ENCODE results near the gene ASCC1. TPM values are rescaled to one million over a fixed set of nuclear protein-coding genes. Genes with fewer than 3 reads are reported as not detected.

ASCC1 gene
- total RNA-seq, 1 donor from 2014 or later = 38.5 TPM

DNA sequence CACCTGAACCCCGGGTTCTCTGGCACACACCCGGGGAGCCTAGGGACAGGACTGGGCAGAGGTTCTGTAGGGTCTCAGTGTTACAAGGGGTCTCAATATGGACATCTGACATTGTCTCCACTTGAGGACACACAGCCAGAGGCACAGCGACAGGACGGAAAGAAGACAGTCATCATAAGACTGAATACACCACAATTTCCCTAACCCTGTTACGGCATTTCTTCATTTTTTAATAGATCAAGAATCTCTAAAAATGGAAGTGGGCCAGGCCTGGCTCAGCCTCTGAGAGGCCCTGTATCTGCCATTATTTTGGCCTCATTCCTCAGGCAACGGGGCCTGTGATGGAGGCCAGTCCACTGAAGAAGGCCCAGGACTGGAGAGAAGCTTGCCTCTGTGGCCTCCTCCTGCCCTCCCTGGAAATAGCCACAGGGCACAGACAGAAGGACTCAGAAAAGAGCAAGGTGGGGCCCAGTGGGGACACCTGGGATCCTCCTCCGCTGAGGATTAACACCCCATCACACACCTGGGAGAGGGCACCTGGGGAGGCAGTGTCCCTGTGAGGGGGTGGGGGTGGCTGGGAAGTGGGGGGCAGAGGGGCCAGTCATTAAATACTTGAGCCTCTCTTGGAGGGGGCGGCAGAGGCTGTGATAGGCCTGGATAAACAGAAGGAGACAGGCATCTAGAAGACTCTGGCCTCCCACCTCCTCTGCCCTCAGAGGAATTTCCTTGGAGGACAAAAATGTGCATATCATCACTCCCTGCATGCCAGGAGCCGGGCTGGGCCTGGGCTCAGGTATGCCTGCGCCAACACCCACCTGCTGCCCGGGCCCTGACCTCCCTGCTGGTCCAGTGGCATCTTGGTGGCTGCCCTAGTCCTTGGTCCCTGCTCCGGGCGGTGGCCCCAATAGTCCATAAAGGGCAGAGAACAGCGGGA, 135.8 kb downstream of the ASCC1 start:
- Histone ChIP-seq H3K9me3 (no peaks in the 10 kb centered on the region), H3K4me1 (no peaks in the 10 kb centered on the region), H3K27me3 (no peaks in the 10 kb centered on the region), H3K36me3 (no peaks in the 10 kb centered on the region), H3K27ac (no peak overlapping the region), H3K4me3 (no peak overlapping the region)
- DNase-seq (ENCODE audit: extremely low spot score in 2 of 2) = no peak
- no peak for TF ChIP-seq POLR2A (IDR thresholded peaks at IDR 0.05)
- no peak for TF ChIP-seq POLR2AphosphoS5 (IDR thresholded peaks at IDR 0.05; ENCODE audit: insufficient read depth in 1 of 2, low read depth in 1 of 2)
- TF ChIP-seq, protein P1, sequence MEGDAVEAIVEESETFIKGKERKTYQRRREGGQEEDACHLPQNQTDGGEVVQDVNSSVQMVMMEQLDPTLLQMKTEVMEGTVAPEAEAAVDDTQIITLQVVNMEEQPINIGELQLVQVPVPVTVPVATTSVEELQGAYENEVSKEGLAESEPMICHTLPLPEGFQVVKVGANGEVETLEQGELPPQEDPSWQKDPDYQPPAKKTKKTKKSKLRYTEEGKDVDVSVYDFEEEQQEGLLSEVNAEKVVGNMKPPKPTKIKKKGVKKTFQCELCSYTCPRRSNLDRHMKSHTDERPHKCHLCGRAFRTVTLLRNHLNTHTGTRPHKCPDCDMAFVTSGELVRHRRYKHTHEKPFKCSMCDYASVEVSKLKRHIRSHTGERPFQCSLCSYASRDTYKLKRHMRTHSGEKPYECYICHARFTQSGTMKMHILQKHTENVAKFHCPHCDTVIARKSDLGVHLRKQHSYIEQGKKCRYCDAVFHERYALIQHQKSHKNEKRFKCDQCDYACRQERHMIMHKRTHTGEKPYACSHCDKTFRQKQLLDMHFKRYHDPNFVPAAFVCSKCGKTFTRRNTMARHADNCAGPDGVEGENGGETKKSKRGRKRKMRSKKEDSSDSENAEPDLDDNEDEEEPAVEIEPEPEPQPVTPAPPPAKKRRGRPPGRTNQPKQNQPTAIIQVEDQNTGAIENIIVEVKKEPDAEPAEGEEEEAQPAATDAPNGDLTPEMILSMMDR (IDR thresholded peaks at IDR 0.05) = no peak
- intact Hi-C loops (cut with DNase I) = no loop called here

DNA sequence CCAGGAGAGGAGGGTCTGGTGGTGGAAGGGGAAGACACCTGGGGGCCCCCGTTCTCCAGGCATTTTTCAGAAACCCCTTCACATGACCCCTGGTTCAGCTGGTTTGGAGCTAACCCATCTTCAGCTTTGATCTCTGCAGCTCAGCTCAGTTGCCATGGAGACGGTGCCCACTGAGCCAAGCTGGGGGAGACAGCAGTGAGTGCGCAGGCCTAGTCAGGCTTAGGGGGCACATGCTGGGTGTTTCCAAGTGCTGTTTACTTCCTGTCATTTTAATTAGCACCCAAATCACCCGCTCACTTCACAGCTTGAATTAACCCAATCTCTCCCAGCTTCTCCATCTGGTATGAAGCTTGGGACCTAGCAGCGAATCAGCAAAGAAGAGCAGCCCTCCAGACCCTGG, 136.7 kb downstream of the ASCC1 start:
- Histone ChIP-seq H3K4me1 (no peaks in the 10 kb centered on the region), H3K36me3 (no peaks in the 10 kb centered on the region), H3K9me3 (no peaks in the 10 kb centered on the region), H3K27ac (no peak overlapping the region), H3K4me3 (no peak overlapping the region), H3K27me3 (no peaks in the 10 kb centered on the region)
- no peak for DNase-seq (ENCODE audit: extremely low spot score in 2 of 2)
- intact Hi-C loops (cut with DNase I) = no loop called here
- TF ChIP-seq, protein P1 (IDR thresholded peaks at IDR 0.05) = no peak
- no peak for TF ChIP-seq POLR2AphosphoS5 (IDR thresholded peaks at IDR 0.05; ENCODE audit: insufficient read depth in 1 of 2, low read depth in 1 of 2)
- TF ChIP-seq POLR2A (IDR thresholded peaks at IDR 0.05) = no peak

DNA sequence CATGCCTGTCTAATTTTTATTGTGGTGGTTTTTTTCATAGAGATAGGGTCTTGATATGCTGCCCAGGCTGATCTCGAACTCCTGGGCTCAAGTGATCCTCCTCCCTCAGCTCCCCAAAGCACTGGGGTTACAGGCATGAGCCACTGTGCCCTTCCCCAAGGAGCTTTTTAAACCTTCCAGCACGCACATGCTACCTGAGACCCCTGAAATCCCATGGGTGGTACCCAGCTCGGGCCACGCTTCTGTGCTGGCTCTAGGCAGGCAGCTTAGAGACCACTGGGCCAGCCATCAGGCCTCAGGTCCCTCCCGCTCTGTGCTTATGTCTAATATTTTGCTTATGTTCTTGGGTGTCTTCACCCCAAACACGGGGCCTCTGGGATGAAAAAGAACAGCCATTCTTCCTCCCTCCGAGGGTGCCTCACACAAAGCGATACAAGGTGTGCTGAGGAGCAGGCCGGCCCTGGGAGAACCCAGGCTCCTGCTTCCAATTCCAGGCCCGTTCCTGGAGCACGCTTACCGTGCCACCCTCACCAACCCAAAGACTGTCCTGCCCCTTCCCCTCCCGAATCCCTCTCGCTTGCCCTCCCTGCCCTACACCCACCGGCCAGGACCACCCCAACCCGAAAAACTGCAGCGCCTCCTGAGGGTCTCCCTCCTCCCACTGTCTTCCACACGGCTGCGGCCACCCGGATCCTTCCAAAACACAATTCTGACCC, 138.6 kb downstream of the ASCC1 start:
- intact Hi-C loops (cut with DNase I) = no loop called here
- Histone ChIP-seq H3K27me3 (no peaks in the 10 kb centered on the region), H3K4me3 (no peak overlapping the region), H3K27ac (no peak overlapping the region), H3K4me1 (no peaks in the 10 kb centered on the region), H3K36me3 (no peaks in the 10 kb centered on the region), H3K9me3 (no peaks in the 10 kb centered on the region)
- DNase-seq (ENCODE audit: extremely low spot score in 2 of 2) = no peak
- no peak for TF ChIP-seq POLR2A (IDR thresholded peaks at IDR 0.05)
- TF ChIP-seq, protein P1 (IDR thresholded peaks at IDR 0.05) = no peak

DNA sequence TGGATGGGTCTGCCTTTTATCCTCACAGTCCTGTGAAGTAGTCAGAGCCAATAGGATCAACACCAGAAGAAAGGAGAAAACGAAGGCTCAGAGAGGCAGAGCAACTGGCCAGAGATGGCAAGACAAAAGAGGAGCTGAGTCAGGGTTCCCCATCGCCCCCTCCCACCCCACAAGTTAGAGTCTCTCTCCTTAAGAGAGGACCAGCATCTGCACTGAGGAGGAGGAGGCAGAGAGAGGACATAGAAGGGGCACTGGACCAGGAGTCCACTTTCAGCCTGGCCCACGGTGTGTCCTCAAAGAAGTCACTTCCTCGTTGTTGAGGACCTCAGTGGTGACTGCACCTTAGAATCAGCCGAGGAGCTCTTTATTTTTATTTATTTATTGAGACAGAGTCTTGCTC, 139.3 kb downstream of the ASCC1 start:
- Histone ChIP-seq H3K4me1 (no peaks in the 10 kb centered on the region), H3K9me3 (no peaks in the 10 kb centered on the region), H3K27ac (no peak overlapping the region), H3K36me3 (no peaks in the 10 kb centered on the region), H3K4me3 (no peak overlapping the region), H3K27me3 (no peaks in the 10 kb centered on the region)
- intact Hi-C loops (cut with DNase I) = no loop called here
- TF ChIP-seq, protein P1 (IDR thresholded peaks at IDR 0.05) = no peak
- no peak for TF ChIP-seq POLR2A (IDR thresholded peaks at IDR 0.05)
- no peak for TF ChIP-seq POLR2AphosphoS5 (IDR thresholded peaks at IDR 0.05; ENCODE audit: insufficient read depth in 1 of 2, low read depth in 1 of 2)
- no peak for DNase-seq (ENCODE audit: extremely low spot score in 2 of 2)
